ENCODE measurements around the gene DPM3. TPM values are rescaled to one million over a fixed set of nuclear protein-coding genes. Genes with fewer than 3 reads are reported as not detected.

The DPM3 gene
- total and polyA plus RNA-seq, 2 experiments from 2014 or later = 13.6 to 71.4 TPM

DNA sequence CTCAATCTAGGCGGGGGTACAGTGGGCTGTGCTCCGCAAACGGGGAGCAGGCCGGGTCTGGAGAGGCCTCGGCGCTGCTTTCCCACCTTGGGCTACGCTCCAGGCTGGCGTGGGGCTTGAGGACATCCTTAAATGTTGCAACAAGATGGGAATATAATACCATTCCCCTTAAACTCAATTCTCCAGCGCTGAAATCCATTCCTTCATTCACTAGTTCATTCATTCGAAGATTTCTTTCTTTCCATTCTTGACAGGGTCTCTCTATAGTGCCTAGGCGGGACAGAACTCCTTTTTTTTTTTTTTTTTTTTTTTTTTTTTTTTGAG is 261 bp upstream of the DPM3 start:
- DNase-seq (ENCODE audit: low spot score) (no peak), ATAC-seq (no peak)
- Mint-ChIP-seq H3K4me3 (peak overlapping the region; percentile 96), H3K36me3 (ENCODE audit: low read depth) (peaks cover 13% of the 10 kb centered on the region), H3K27ac (peak overlapping the region; percentile 93), H3K4me1 (peaks cover 7% of the 10 kb centered on the region; the same call in 2 of the 3 replicates), H3K27me3 (ENCODE audit: insufficient read depth, low read depth, poor library complexity) (peaks cover 11% of the 10 kb centered on the region), H3K9me3 (no peaks in the 10 kb centered on the region)
- Histone ChIP-seq H2AFZ (peak overlapping the region; percentile 40; the same call in 1 of the 2 replicates), H3K4me3 (peak overlapping the region; percentile 86), H3K36me3 (ENCODE audit: insufficient read depth) (no peaks in the 10 kb centered on the region), H3K9me2 (ENCODE audit: insufficient read depth) (no peaks in the 10 kb centered on the region), H3K4me1 (ENCODE audit: insufficient read depth) (peaks cover 10% of the 10 kb centered on the region), H4K20me1 (replicated peaks; ENCODE audit: insufficient read depth) (peaks cover 13% of the 10 kb centered on the region), H3K79me2 (replicated peaks; ENCODE audit: insufficient read depth) (peaks cover 22% of the 10 kb centered on the region), H3K27me3 (ENCODE audit: insufficient read depth) (peaks cover 5% of the 10 kb centered on the region), H3K27ac (ENCODE audit: low read depth) (no peak overlapping the region), H3K4me2 (peak overlapping the region; percentile 98), H3F3A (replicated peaks; ENCODE audit: low read depth) (peaks cover 24% of the 10 kb centered on the region; the same call in 1 of the 2 replicates)
- TF ChIP-seq, protein P1, sequence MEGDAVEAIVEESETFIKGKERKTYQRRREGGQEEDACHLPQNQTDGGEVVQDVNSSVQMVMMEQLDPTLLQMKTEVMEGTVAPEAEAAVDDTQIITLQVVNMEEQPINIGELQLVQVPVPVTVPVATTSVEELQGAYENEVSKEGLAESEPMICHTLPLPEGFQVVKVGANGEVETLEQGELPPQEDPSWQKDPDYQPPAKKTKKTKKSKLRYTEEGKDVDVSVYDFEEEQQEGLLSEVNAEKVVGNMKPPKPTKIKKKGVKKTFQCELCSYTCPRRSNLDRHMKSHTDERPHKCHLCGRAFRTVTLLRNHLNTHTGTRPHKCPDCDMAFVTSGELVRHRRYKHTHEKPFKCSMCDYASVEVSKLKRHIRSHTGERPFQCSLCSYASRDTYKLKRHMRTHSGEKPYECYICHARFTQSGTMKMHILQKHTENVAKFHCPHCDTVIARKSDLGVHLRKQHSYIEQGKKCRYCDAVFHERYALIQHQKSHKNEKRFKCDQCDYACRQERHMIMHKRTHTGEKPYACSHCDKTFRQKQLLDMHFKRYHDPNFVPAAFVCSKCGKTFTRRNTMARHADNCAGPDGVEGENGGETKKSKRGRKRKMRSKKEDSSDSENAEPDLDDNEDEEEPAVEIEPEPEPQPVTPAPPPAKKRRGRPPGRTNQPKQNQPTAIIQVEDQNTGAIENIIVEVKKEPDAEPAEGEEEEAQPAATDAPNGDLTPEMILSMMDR (conservative IDR thresholded peaks at IDR 0.05; ENCODE audit: low read depth in 2 of 2) = no peak
- TF ChIP-seq EZH2 (IDR thresholded peaks at IDR 0.05; ENCODE audit: low read depth, unreplicated experiment) (no peak), ZNF331 (CRISPR knock-in tag; IDR thresholded peaks at IDR 0.05; ENCODE audit: low read depth) (no peak), NANOG (IDR thresholded peaks at IDR 0.05; ENCODE audit: borderline replicate concordance) (no peak), EZH2phosphoT487 (IDR thresholded peaks at IDR 0.05; ENCODE audit: unreplicated experiment) (no peak)
- TF ChIP-seq, protein P2, sequence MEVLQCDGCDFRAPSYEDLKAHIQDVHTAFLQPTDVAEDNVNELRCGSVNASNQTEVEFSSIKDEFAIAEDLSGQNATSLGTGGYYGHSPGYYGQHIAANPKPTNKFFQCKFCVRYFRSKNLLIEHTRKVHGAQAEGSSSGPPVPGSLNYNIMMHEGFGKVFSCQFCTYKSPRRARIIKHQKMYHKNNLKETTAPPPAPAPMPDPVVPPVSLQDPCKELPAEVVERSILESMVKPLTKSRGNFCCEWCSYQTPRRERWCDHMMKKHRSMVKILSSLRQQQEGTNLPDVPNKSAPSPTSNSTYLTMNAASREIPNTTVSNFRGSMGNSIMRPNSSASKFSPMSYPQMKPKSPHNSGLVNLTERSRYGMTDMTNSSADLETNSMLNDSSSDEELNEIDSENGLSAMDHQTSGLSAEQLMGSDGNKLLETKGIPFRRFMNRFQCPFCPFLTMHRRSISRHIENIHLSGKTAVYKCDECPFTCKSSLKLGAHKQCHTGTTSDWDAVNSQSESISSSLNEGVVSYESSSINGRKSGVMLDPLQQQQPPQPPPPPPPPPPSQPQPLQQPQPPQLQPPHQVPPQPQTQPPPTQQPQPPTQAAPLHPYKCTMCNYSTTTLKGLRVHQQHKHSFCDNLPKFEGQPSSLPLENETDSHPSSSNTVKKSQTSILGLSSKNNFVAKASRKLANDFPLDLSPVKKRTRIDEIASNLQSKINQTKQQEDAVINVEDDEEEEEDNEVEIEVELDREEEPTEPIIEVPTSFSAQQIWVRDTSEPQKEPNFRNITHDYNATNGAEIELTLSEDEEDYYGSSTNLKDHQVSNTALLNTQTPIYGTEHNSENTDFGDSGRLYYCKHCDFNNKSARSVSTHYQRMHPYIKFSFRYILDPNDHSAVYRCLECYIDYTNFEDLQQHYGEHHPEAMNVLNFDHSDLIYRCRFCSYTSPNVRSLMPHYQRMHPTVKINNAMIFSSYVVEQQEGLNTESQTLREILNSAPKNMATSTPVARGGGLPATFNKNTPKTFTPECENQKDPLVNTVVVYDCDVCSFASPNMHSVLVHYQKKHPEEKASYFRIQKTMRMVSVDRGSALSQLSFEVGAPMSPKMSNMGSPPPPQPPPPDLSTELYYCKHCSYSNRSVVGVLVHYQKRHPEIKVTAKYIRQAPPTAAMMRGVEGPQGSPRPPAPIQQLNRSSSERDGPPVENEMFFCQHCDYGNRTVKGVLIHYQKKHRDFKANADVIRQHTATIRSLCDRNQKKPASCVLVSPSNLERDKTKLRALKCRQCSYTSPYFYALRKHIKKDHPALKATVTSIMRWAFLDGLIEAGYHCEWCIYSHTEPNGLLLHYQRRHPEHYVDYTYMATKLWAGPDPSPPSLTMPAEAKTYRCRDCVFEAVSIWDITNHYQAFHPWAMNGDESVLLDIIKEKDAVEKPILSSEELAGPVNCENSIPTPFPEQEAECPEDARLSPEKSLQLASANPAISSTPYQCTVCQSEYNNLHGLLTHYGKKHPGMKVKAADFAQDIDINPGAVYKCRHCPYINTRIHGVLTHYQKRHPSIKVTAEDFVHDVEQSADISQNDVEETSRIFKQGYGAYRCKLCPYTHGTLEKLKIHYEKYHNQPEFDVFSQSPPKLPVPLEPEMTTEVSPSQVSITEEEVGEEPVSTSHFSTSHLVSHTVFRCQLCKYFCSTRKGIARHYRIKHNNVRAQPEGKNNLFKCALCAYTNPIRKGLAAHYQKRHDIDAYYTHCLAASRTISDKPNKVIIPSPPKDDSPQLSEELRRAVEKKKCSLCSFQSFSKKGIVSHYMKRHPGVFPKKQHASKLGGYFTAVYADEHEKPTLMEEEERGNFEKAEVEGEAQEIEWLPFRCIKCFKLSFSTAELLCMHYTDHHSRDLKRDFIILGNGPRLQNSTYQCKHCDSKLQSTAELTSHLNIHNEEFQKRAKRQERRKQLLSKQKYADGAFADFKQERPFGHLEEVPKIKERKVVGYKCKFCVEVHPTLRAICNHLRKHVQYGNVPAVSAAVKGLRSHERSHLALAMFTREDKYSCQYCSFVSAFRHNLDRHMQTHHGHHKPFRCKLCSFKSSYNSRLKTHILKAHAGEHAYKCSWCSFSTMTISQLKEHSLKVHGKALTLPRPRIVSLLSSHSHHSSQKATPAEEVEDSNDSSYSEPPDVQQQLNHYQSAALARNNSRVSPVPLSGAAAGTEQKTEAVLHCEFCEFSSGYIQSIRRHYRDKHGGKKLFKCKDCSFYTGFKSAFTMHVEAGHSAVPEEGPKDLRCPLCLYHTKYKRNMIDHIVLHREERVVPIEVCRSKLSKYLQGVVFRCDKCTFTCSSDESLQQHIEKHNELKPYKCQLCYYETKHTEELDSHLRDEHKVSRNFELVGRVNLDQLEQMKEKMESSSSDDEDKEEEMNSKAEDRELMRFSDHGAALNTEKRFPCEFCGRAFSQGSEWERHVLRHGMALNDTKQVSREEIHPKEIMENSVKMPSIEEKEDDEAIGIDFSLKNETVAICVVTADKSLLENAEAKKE (CRISPR knock-in tag; IDR thresholded peaks at IDR 0.05) = no peak
- TF ChIP-seq, protein P3, sequence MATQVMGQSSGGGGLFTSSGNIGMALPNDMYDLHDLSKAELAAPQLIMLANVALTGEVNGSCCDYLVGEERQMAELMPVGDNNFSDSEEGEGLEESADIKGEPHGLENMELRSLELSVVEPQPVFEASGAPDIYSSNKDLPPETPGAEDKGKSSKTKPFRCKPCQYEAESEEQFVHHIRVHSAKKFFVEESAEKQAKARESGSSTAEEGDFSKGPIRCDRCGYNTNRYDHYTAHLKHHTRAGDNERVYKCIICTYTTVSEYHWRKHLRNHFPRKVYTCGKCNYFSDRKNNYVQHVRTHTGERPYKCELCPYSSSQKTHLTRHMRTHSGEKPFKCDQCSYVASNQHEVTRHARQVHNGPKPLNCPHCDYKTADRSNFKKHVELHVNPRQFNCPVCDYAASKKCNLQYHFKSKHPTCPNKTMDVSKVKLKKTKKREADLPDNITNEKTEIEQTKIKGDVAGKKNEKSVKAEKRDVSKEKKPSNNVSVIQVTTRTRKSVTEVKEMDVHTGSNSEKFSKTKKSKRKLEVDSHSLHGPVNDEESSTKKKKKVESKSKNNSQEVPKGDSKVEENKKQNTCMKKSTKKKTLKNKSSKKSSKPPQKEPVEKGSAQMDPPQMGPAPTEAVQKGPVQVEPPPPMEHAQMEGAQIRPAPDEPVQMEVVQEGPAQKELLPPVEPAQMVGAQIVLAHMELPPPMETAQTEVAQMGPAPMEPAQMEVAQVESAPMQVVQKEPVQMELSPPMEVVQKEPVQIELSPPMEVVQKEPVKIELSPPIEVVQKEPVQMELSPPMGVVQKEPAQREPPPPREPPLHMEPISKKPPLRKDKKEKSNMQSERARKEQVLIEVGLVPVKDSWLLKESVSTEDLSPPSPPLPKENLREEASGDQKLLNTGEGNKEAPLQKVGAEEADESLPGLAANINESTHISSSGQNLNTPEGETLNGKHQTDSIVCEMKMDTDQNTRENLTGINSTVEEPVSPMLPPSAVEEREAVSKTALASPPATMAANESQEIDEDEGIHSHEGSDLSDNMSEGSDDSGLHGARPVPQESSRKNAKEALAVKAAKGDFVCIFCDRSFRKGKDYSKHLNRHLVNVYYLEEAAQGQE (IDR thresholded peaks at IDR 0.05; ENCODE audit: unreplicated experiment) = no peak
